Epithelial cell of proximal tubule (primary cell): Measurements from ENCODE around the gene MINPP1. TPM values are rescaled to one million over a fixed set of nuclear protein-coding genes. Genes with fewer than 3 reads are reported as not detected.
A peak's percentile ranks its signal among the peaks of the same experiment; 100 is the strongest.
"Not testable (repeated sequence)": the region's sequence is repeated elsewhere in the genome, so short reads cannot be mapped to it uniquely, and the experiment has no call there.

ENCODE experiments used
- DNase-seq: peaks from one replicate; pipeline ENCODE4 v3.0.0-alpha.2; 2011; ENCODE audit warnings: low read depth
- H3K4me3 ChIP-seq: 2 replicates; pipeline ENCODE4 v1.5.1; 2011; ENCODE audit warnings: low read depth, mild to moderate bottlenecking, low read length
- CTCF ChIP-seq: conservative IDR thresholded peaks from 2 replicates; pipeline ENCODE4 v1.5.1; 2012; ENCODE audit warnings: low read depth, mild to moderate bottlenecking, low read length
- total RNA-seq: library from RNA; depleted of rRNA; stranded (reverse); fragments of >200 nt; gene quantifications from 2 replicates; pipeline ENCODE4 v1.2.3, GENCODE V29; 2015

The MINPP1 gene
- 29.3 and 29.9 TPM in 2 replicates for total RNA-seq

DNA sequence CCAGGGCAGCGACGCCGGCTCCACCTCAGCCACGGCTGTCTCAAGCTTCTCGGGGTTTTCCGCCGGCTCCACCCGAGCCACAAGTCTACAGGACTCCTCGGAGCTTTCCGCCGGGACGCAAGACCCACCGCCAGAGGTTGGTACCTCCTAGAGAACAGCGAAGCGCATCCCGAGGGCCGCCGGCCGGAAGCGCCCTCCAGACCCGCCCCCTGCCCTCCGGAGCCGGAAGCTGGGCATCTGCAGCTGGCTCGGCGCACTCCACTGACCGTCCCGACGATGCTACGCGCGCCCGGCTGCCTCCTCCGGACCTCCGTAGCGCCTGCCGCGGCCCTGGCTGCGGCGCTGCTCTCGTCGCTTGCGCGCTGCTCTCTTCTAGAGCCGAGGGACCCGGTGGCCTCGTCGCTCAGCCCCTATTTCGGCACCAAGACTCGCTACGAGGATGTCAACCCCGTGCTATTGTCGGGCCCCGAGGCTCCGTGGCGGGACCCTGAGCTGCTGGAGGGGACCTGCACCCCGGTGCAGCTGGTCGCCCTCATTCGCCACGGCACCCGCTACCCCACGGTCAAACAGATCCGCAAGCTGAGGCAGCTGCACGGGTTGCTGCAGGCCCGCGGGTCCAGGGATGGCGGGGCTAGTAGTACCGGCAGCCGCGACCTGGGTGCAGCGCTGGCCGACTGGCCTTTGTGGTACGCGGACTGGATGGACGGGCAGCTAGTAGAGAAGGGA is at the start of gene MINPP1:
MINPP1 (plus strand) TSS at position 254 of the 726 bp plus-strand sequence; CDS start at position 277, 23 bp downstream.
- no peak for TF ChIP-seq CTCF
- H3K4me3 ChIP-seq = peak within 1 kb of the TSS; percentile 87
- no peak for DNase-seq

GRCh38 chr10:87456586-87457220 is 48.0 kb upstream of the MINPP1 start:
- H3K4me3 ChIP-seq, DNase-seq: not testable (repeated sequence)

GRCh38 chr10:87461751-87462150 is 42.9 kb upstream of the MINPP1 start:
- DNase-seq, H3K4me3 ChIP-seq: not testable (repeated sequence)

GRCh38 chr10:87466849-87467248 is 37.8 kb upstream of the MINPP1 start:
- not testable (repeated sequence) for DNase-seq, H3K4me3 ChIP-seq

DNA sequence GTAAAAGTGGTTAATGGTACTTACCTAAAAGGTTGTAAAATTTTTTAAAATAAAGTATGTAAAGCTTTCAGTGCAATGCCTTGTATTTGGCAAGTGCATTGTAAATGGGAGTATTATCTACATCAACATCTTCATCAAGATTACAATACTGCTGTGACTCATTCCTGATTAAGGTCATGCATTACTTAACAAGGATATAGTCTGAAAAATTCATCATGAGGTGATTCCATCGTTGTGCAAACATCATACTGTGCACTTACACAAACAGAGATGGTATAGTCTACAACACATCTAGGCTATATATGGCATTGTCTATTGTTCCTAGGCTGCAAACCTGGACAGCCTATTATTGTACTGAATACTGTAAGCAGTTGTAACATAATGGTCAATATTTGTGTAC is 16.0 kb upstream of the MINPP1 start:
- not testable (repeated sequence) for DNase-seq, H3K4me3 ChIP-seq

- DNase-seq, H3K4me3 ChIP-seq: not testable (repeated sequence)
These were observed 14.4 kb upstream of the MINPP1 start for GRCh38 chr10:87490285-87490684.

GRCh38 chr10:87492450-87492849 is 12.2 kb upstream of the MINPP1 start:
- not testable (repeated sequence) for DNase-seq, H3K4me3 ChIP-seq

- not testable (repeated sequence) for DNase-seq, H3K4me3 ChIP-seq
These were observed 9.2 kb upstream of the MINPP1 start for GRCh38 chr10:87495446-87495845.

DNA sequence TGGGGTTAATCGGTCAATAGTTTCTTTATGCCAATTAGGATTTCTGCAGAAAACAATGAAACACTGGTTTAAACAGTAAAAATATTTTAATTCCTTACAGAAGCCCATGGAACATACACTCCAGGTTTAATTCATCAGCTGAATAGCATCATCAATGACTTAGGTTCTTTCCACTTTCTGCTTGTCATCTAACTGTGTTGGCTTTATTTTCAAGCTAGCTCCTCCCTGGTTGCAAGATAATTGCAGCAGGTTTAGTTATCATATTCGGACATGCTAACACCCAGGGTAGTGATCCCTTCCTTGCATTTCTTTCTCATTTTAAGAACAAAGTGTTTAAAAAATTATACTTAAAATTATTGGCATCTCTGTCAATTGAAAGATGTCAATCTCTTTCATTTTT is 7.3 kb upstream of the MINPP1 start:
- H3K4me3 ChIP-seq, DNase-seq: not testable (repeated sequence)

GRCh38 chr10:87498106-87498789 is 6.4 kb upstream of the MINPP1 start:
- not testable (repeated sequence) for H3K4me3 ChIP-seq, DNase-seq

DNA sequence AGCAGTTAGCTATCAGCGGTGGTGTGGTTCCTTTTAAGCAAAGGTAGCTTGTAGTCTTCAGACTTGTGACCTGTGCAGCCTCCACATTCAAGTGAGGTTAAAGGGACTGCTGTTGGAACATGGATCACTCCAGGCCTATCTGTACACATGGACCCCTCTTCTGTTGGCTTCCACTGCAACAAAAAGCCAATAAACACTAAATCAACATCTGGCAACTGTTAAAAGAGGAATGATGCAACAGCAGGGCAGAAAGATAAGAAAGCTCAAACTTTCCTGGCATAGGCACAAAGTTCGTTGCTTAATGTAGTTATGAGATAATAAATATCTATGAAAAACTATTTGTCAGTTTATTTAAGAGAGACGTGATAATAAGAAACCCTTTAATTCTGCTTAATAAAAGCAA is 4.0 kb upstream of the MINPP1 start:
- no peak for TF ChIP-seq CTCF
- no peak for DNase-seq
- no peak overlapping the region for H3K4me3 ChIP-seq

- DNase-seq = no peak
- H3K4me3 ChIP-seq = no peak overlapping the region
These were observed 1.3 kb upstream of the MINPP1 start for GRCh38 chr10:87503401-87503800.

More at GRCh38 chr10:87503401-87503800, 1.3 kb upstream of the MINPP1 start:
- no peak for TF ChIP-seq CTCF
